HG02938 (cell line): ENCODE measurements around the gene AP4S1.
"Not testable (repeated sequence)": the region's sequence is repeated elsewhere in the genome, so short reads cannot be mapped to it uniquely, and the experiment has no call there.

Source experiments
- ATAC-seq: cut with Tn5 transposase; IDR thresholded peaks from one replicate; pipeline ENCODE4 v1.9.1; 2021; ENCODE audit warnings: mild to moderate bottlenecking, moderate library complexity; ENCODE audit not compliant: unreplicated experiment

Gene AP4S1

DNA sequence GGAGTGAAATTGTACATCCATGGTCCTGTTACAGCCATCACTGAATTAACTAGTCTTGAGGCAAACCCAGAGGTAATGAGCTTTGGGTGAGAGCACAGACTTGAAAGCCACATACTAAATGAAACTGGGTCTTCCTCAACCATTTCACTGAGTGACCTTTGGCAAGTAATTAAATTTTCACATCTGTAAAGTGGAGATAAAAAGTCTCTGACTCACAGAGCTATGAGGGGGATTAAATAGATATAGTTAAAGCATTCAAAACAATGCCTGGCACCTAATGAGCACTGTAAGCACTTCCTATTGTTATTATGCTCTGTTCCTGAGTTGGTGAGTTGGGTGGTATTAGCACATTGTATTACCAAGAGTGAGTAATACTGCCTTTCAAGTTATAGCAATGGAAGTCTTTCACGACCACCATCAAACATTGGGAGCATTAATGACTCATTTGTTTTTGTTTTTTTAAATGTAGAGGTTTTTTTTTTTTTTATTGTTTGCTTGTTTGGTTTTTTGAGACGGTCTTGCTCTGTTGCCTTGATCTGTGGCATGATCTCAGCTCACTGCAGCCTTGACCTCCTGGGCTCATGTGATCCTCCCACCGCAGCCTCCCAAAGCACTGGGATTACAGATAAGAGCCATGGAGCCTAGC, 13.2 kb downstream of the AP4S1 start:
- ATAC-seq: no peak

- no peak for ATAC-seq
Measured at GRCh38 chr14:31042300-31042699, 16.9 kb downstream of the AP4S1 start.

GRCh38 chr14:31042893-31043292, 17.4 kb downstream of the AP4S1 start:
- not testable (repeated sequence) for ATAC-seq

DNA sequence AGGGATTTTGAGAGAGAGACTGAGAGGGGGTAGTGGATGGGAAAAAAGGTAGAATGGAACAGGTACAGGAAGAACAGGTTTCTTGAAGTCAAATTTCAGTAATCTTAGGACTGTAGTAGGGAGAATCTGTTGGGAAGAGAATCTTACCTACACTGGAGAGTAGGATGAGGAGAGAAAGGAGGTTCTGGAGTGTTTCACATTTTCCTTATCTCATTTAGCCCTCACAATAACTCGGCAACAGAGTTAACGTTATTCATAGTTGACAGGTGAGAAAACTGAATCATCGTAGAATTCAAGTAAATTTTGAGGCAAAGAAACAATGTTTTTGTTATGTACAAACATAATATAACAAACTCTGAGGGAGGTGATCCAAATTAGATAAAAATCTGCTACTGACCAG, 17.9 kb downstream of the AP4S1 start:
- no peak for ATAC-seq

DNA sequence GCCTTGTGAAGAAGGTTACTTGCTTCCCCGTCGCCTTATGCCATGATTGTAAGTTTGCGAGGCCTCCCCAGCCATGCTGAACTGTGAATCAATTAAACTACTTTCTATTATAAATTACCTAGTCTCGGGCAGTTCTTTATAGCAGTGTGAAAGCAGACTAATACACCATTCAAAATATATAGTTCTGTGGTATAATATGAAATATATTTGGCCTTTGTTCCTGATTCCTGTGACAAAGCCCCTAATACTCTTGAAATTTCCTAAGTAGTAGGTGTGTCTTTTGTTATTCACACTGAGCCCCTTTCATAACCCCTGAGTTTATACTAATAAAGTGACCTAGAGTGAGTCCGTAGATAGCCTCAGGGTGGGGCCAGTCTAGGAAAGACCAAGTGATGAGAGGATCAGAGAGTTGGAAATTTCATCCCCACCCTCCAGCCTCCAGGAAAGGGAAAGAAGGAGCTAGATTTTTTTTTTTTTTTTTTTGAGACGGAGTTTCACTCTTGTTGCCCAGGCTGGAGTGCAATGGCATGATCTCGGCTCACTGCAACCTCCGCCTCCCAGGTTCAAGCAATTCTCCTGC, 20.1 kb downstream of the AP4S1 start:
- no peak for ATAC-seq

DNA sequence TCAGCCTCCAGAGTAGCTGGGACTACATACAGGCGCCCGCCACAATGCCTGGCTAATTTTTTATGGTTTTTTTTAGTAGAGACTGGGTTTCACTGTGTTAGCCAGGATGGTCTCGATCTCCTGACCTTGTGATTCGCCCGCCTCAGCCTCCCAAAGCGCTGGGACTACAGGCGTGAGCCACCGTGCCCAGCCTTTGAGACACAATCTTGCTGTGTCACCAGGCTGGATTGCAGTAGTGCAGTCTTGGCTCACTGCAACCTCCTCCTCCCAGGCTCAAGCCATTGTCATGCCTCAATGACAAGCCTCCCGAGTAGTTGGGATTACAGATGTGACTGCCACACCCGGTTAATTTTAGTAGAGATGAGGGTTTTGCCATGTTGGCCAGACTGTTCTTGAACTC, 22.1 kb downstream of the AP4S1 start:
- ATAC-seq: no peak

GRCh38 chr14:31051023-31051422, 25.6 kb downstream of the AP4S1 start:
- ATAC-seq: no peak

DNA sequence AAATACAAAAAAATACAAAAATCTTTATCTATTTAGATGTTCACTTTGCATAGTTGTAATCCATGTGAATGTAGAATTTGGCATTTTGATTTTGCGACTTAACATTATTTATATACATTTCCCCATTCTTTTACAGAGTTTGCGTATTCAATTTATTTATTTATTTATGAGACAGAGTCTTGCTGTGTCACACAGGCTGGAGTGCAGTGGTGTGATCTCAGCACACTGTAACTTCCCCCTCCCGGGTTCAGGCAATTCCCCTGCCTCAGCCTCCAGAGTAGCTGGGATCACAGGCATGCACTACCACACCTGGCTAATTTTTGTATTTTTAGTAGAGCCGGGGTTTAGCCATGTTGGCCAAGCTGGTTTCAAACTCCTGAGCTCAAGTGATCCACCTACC, 26.1 kb downstream of the AP4S1 start:
- no peak for ATAC-seq

- not testable (repeated sequence) for ATAC-seq
Measured at GRCh38 chr14:31052905-31053586, 27.6 kb downstream of the AP4S1 start.

GRCh38 chr14:31057035-31057434, 31.6 kb downstream of the AP4S1 start:
- no peak for ATAC-seq

- ATAC-seq: no peak
Measured at GRCh38 chr14:31057701-31058364, 32.4 kb downstream of the AP4S1 start.

- ATAC-seq: no peak
Measured at GRCh38 chr14:31059152-31059924, 33.9 kb downstream of the AP4S1 start.

GRCh38 chr14:31060253-31060875, 34.9 kb downstream of the AP4S1 start:
- ATAC-seq: no peak

DNA sequence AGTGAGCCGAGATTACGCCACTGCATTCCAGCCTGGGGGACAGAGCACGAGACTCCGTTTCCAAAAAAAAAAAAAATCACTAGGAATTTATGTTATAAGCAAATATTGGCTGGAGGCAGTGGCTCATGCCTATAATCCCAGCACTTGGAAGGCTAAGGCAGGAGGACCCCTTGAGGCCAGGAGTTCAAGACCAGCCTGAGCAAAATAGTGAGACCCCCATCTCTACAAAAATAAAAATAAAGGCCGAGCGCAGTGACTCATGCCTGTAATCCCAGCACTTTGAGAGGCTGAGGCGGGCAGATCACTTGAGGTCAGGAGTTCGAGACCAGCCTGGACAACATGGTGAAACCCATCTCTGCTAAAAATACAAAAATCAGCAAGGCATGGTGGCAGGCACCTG, 37.5 kb downstream of the AP4S1 start:
- ATAC-seq: not testable (repeated sequence)

GRCh38 chr14:31068235-31068634, 42.8 kb downstream of the AP4S1 start:
- no peak for ATAC-seq

DNA sequence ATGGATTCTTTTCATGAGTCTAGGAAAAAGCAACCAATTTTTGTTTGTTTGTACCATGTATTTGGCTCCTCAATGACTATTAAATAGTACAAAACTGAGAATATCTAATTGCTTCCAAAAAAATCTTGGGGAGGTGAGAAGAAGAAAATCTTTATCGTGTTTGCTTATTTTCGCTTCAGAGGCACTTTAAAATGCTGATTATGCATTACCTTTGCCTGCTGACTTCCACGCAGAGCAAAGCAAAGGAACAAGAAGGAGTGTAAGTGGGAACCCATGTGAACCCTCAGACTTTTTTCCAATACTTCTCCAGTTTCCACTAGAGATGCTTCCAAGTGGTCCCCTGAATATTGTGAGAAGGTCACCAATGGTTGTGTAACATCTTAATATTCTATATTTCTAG, 43.9 kb downstream of the AP4S1 start:
- ATAC-seq: no peak

DNA sequence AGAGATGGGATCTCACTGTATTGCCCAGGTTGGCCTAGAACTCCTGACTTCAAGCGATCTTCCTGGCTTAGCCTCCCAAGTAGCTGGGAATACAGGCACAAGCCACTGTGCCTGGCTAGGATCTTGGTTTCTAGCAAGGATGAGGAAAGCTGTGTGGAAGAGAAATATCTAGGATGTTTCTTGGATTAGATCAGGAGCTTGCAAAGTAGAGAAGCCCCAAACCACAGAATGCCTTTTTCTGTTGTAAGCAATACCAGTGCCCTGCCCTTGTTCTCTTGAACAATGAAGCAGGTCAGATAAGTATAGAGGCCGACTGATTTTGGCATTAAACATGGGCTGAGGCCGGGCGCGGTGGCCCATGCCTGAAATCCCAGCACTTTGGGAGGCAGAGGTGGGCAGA, 45.0 kb downstream of the AP4S1 start:
- no peak for ATAC-seq

DNA sequence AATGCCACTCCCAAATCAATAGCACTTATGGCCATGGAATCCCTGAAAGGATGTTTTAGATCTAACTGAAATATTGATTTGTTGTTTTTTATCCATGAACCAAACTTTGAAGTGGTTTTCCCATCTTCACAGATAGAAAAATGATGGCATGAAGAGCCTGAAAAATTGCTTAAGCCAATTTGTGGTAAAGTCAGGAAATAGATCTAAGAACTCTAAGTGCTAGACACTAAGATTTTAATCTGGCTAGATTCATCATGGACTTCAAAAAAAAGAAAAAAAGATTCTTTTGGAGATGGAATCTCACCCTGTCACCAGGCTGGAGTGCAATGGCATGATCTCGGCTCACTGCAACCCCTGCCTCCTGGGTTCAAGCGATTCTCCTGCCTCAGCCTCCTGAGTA, 45.7 kb downstream of the AP4S1 start:
- ATAC-seq: no peak

DNA sequence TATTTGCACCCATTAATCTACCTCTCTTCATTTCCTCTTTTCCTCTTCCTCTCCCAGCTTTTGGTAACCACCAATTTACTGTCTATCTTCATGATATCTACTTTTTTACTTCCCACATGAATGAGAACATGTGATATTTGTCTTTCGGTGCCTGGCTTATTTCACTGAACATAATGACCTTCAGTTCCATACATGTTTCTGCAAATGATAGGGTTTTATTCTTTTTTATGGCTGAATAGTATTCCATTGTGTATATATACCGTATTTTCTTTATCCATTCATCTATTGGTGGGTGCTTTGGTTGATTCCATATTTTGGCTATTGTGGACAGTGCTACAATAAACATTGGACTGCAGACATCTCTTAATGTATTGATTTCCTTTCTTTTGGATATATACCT, 49.7 kb downstream of the AP4S1 start:
- no peak for ATAC-seq

DNA sequence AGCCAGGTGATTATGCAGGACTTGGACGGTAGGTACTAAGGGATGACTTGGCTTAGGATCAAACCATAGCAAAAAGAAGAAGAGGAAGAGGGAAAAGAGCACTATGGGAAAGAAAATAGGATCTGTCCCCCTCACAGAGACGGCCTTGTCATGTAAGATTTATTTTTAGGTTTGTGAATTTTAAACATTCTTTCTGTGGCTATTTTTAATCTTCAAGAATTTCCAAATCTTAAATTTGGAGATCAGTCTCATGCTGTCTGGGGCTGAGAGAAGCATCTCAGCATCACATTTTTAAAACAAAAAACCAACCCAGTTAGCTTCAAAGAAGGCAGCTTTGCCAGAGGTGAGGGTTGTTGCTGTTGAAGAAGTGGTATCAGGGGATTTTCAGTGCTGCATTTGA, 53.3 kb downstream of the AP4S1 start:
- ATAC-seq: no peak

- no peak for ATAC-seq
Measured at GRCh38 chr14:31080056-31080455, 54.6 kb downstream of the AP4S1 start.
